ENCODE measurements around the gene KCTD8.

The KCTD8 gene

DNA sequence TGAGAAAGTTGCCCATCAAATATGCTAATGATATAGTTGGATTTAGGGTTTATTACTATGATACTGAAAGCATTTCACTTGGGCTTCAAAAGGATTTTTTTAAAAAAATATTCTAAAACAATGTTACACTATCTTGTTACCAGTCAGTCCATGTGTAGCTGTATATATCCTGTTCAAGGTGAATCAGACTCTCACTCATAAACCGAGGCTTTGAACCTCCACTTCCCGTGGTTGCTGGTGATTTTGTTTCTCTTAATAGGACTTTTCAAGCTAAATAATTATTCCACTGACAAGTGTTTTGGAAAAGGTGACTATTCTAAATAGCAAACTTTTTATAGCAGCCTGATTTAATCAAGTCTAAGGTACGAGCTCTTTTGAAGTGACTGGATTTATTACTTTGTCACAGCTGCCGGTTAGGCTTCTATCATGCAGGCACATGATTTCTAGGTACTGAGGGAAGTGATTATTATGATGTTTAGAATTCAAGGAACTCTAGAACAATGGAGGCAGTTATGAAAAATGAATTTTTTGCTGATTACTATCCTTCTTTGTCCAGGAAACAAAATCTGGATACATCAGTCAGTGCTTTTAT is 287.7 kb downstream of the KCTD8 start:
- ATAC-seq, result no peak

DNA sequence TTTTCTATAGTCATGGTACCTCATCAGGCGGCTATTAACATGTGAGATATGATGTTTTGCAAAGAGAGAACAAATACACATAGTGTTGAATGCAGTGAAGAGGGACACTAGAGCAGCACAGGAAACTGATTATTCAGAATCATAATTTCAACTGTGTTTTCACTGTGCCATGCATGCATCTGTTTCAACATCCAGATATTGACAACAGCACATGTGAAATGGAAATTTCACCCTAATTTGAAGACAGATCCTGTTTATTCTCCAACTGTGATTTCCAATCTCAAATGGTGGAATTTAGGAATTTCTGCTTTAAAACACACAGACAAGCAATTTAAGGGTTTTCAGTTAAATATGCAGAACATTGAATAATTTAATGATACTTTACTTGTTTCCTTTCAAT is 288.6 kb downstream of the KCTD8 start:
- no peak for ATAC-seq

DNA sequence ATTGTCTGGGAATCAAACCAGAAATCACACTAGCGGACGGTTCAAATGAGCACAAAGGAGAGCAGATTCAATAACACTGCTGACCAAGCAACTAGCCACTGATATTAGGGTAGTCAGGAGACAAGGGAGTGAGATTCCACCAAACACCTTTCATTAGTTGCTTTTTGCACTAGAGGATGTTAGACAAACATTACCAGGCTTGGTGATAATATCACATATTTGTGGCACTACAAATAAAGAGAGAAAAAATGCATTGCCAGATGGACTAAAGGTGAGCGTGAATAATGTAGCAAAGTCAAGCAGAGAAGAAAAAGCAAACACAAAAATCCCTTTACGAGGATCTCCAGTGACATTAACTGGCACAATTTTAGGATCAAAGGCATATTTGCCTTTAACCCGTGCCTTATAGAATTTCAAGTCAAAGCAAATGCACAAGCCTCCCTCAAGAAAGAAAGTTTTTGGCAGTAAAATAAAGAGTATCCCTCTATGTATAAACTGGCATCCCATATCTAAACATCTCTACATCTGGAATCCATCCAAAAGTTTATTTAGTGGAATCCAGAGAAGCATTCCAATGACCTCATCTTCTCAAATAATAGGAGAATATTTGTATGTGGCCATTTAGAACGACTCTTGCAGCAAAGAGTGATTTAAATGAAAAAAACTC is 290.9 kb downstream of the KCTD8 start:
- ATAC-seq, result no peak

DNA sequence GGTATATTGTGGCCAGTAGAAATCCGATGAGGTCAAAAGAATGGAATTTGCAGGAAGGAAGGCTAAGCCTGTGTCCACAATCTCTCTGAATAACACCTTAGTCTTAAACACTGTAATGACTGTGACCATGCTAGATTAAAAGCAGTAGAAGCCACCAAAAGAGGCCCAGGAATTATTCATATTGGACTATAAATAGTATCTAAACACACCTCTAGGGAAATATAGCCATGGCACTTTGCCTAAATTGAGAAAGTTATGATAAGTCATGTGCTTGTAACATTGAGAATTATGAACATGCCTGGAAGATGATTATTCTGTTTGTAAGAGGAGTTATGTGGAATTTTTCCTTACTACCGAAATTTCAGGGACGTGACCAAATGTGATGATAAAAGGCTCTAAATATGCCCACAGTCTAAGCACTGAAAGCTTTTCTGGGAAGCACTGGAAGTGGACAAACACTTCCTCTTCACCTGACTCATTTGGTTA is 298.5 kb downstream of the KCTD8 start:
- no peak for ATAC-seq

DNA sequence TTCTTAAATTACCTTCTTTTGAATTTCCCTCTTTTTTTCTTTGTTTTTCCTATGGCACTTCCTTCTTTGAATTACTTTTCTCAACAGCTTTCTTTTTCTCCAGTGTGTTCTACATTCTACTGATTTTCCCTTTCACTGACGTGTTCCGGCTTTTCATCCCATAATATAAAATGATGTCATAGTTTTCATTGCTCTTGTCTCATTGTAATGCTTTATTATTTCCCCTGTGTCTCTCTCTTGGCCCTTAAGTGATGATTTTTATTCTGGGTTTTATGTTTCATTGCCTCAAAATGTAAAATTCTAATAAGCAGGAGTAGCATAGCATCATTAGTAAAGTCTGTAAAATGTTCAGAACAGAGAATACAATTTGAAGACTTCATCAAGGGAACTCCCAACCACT is 299.3 kb downstream of the KCTD8 start:
- ATAC-seq, result no peak

DNA sequence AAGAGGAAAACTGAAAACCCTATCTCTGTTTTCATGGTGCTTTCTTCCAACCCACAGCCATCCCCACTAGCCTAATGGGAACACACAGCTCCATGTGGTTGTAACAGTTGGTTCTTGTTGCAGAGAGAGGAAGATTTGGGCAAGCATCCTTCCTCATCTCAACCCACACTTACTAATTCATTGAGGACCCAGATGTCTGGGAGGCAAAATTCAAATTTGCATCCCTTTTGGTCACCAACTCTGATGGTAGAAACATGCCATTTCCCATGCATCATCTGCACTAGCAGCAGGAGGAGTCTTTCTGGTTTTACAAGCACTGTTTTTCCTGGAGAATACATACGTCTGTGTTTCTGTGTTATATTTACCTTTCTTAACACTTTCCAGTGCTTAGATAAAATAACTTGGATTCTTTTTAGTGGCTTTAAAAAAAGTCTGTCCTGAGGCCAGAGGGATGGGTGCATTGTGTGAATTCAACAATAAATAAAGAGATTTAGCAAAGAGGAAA is 301.0 kb downstream of the KCTD8 start:
- no peak for ATAC-seq

DNA sequence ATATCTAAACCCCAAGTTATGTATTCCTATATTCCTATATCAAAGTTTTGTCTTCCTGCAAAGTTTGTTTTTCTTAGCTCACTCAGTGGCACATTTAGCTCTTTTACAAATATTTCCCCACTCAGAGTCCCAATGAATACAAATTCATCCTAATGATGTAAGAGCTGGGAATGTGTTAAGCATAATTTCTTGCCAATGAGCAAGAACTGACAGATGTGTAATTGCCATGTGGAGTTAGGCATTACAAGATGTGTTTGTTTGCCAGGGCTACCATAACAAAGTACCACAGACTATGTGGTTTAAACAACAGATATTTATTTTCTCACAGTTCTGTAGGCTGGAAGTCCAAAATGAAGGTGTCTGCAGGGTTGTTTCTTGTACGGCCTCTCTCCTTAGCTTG is 302.1 kb downstream of the KCTD8 start:
- ATAC-seq, result no peak

DNA sequence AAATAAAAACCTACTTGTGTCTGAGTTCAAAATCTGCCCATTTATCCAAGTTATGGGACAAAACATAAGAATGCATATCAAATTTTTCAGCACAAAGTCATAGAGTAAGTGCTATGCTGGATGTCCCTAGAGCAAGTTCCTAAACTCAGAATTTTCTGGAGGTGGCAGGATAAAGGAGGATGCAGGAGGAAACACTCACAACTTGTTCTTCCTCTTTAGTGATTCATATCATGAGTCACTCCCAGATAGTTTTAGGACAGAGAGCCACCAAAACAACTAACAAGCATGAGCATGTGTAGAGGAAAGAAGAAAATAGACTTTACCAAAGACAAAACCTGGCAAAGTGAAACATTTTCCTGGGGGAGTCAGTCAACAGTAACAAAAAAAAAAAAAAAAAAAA is 302.7 kb downstream of the KCTD8 start:
- no peak for ATAC-seq

DNA sequence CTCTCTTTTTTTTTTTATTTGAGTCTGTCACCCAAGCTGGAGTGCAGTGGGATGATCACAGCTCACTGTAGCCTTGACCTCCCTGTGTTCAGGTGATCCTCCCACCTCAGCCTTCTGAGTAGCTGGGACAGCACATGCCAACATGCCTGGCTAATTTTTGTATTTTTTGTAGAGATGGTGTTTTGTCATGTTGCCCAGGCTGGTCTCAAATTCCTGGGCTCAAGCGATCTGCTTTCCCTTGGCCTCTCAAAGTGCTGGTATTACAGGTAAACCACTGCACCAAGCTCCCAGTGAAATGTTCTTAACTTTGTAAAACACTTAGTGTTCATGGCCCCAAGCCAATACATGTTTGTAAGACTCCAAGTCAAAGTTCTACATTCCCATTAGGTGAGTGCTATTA is 316.1 kb downstream of the KCTD8 start:
- no peak for ATAC-seq

All from activated CD4-positive, CD25-positive, alpha-beta regulatory T cell treated with anti-CD3 and anti-CD28 coated beads, Interleukin-2, amount 50 U/mL, for 24 hours (primary cell).